Measurements from ENCODE around the gene C14orf93.

DNA sequence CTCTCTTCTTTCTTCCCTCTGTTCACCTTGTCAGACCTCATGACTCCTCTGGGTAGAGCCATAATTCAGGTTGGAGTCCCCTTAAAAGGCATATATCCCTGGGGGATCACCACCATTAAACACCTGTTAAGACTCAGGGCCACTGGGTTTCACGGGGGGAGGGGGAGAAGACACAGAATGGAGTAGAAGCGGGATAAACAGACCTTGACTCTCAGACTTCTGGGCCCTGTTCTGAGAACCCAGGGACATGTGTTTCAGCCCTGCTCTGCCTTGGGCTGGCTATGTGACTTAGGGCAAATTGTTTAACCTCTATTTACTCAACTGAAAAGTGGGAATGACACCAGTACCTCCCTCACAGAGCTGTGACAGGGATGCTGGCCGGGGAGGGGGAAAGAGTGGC is 42.7 kb upstream of the C14orf93 start:
- TF ChIP-seq, protein P1, sequence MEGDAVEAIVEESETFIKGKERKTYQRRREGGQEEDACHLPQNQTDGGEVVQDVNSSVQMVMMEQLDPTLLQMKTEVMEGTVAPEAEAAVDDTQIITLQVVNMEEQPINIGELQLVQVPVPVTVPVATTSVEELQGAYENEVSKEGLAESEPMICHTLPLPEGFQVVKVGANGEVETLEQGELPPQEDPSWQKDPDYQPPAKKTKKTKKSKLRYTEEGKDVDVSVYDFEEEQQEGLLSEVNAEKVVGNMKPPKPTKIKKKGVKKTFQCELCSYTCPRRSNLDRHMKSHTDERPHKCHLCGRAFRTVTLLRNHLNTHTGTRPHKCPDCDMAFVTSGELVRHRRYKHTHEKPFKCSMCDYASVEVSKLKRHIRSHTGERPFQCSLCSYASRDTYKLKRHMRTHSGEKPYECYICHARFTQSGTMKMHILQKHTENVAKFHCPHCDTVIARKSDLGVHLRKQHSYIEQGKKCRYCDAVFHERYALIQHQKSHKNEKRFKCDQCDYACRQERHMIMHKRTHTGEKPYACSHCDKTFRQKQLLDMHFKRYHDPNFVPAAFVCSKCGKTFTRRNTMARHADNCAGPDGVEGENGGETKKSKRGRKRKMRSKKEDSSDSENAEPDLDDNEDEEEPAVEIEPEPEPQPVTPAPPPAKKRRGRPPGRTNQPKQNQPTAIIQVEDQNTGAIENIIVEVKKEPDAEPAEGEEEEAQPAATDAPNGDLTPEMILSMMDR (IDR thresholded peaks at IDR 0.05) = no peak
- TF ChIP-seq POLR2A (IDR thresholded peaks at IDR 0.05) = no peak

Measured in esophagus squamous epithelium (tissue), 4 donors.